MM.1S (cell line): ENCODE results near the gene TSPAN12.

Experiments
- DNase-seq: peaks from one replicate; pipeline ENCODE4 v3.0.0-alpha.2; 2015
- H2AFZ ChIP-seq: fragments of 300-600 bp; sonication (generic); 2 replicates; pipeline ENCODE4 v1.6.0; 2016; ENCODE audit warnings: antibody characterized with exemption, low read length
- H3F3A ChIP-seq: fragments of 300-600 bp; sonication (generic); 2 replicates; pipeline ENCODE4 v1.6.1; 2016; ENCODE audit warnings: mild to moderate bottlenecking, antibody characterized with exemption, low read length, moderate library complexity, mixed read lengths; ENCODE audit not compliant: insufficient read depth
- H3K27ac ChIP-seq: fragments of 300-600 bp; sonication (generic); 2 replicates; pipeline ENCODE4 v1.5.1; 2016; ENCODE audit warnings: mild to moderate bottlenecking, low read length
- H3K27me3 ChIP-seq: fragments of 300-600 bp; sonication (generic); replicated peaks from 2 replicates; pipeline ENCODE4 v1.6.0; 2016; ENCODE audit warnings: low read length; ENCODE audit not compliant: insufficient read depth
- H3K36me3 ChIP-seq: fragments of 300-600 bp; sonication (generic); replicated peaks from 2 replicates; pipeline ENCODE4 v1.6.1; 2016; ENCODE audit warnings: mild to moderate bottlenecking, low read length, mixed read lengths; ENCODE audit not compliant: insufficient read depth
- H3K4me1 ChIP-seq: fragments of 300-600 bp; sonication (generic); 2 replicates; pipeline ENCODE4 v1.6.1; 2016; ENCODE audit warnings: low read length, mixed read lengths
- H3K4me2 ChIP-seq: fragments of 300-600 bp; sonication (generic); 2 replicates; pipeline ENCODE4 v1.6.0; 2016; ENCODE audit warnings: low read depth, low read length
- H3K4me3 ChIP-seq: fragments of 300-600 bp; sonication (generic); 2 replicates; pipeline ENCODE4 v1.5.1; 2016; ENCODE audit warnings: low read length, mixed read lengths
- H3K79me2 ChIP-seq: fragments of 300-600 bp; sonication (generic); 2 replicates; pipeline ENCODE4 v1.6.1; 2016; ENCODE audit warnings: mixed run types, low read length, mixed read lengths
- H3K9ac ChIP-seq: fragments of 300-600 bp; sonication (generic); 2 replicates; pipeline ENCODE4 v1.6.1; 2016; ENCODE audit warnings: low read length, mixed read lengths
- H3K9me2 ChIP-seq: fragments of 300-600 bp; sonication (generic); replicated peaks from 2 replicates; pipeline ENCODE4 v1.6.1; 2016; ENCODE audit warnings: mild to moderate bottlenecking, low read length, mixed read lengths; ENCODE audit not compliant: insufficient read depth
- H3K9me3 ChIP-seq: fragments of 300-600 bp; sonication (generic); replicated peaks from 2 replicates; pipeline ENCODE4 v1.6.1; 2016; ENCODE audit warnings: mild to moderate bottlenecking, low read length, mixed read lengths; ENCODE audit not compliant: insufficient read depth
- H4K20me1 ChIP-seq: fragments of 300-600 bp; sonication (generic); 2 replicates; pipeline ENCODE4 v1.6.1; 2016; ENCODE audit warnings: mild to moderate bottlenecking, low read length, moderate library complexity, mixed read lengths; ENCODE audit not compliant: insufficient read depth
- CTCF ChIP-seq: fragments of 300-600 bp; sonication (generic); IDR thresholded peaks from 2 replicates; pipeline ENCODE4 v1.5.1; 2016; ENCODE audit warnings: antibody characterized with exemption, low read length, mixed read lengths
- EZH2 ChIP-seq: fragments of 300-600 bp; sonication (generic); optimal IDR thresholded peaks from 2 replicates; pipeline ENCODE3; 2017; ENCODE audit warnings: low read depth, mild to moderate bottlenecking, antibody characterized with exemption, low read length, mixed read lengths
- EZH2phosphoT487 ChIP-seq: fragments of 300-600 bp; sonication (generic); IDR thresholded peaks from 2 replicates; pipeline ENCODE4 v1.6.1; 2018; ENCODE audit warnings: antibody characterized with exemption, low read length

TSPAN12 gene

GRCh38 chr7:120813089-120813488 is 44.9 kb downstream of the TSPAN12 start:
- no peak for DNase-seq
- Histone ChIP-seq H2AFZ (no peak overlapping the region), H3K4me1 (no peaks in the 10 kb centered on the region), H3K9me2 (no peaks in the 10 kb centered on the region), H3K36me3 (no peaks in the 10 kb centered on the region), H3K79me2 (no peaks in the 10 kb centered on the region), H3K4me3 (no peak overlapping the region), H4K20me1 (no peaks in the 10 kb centered on the region), H3K9me3 (no peaks in the 10 kb centered on the region), H3F3A (no peaks in the 10 kb centered on the region), H3K9ac (no peak overlapping the region), H3K27ac (no peak overlapping the region), H3K27me3 (no peaks in the 10 kb centered on the region), H3K4me2 (no peak overlapping the region)
- no peak for TF ChIP-seq CTCF
- TF ChIP-seq EZH2phosphoT487, result no peak
- TF ChIP-seq EZH2, result no peak

GRCh38 chr7:120809260-120809659 is 48.7 kb downstream of the TSPAN12 start:
- Histone ChIP-seq H3K79me2 (no peaks in the 10 kb centered on the region), H3K36me3 (no peaks in the 10 kb centered on the region), H4K20me1 (no peaks in the 10 kb centered on the region), H3K9me3 (no peaks in the 10 kb centered on the region), H3K4me3 (no peak overlapping the region), H2AFZ (no peak overlapping the region), H3K27ac (no peak overlapping the region), H3K9ac (no peak overlapping the region), H3K4me2 (no peak overlapping the region), H3F3A (no peaks in the 10 kb centered on the region), H3K9me2 (no peaks in the 10 kb centered on the region), H3K27me3 (no peaks in the 10 kb centered on the region), H3K4me1 (no peaks in the 10 kb centered on the region)
- DNase-seq, result no peak
- TF ChIP-seq CTCF (no peak), EZH2phosphoT487 (no peak), EZH2 (no peak)

- no peak for DNase-seq
Measured at GRCh38 chr7:120807390-120807789, 50.6 kb downstream of the TSPAN12 start.

More at GRCh38 chr7:120807390-120807789, 50.6 kb downstream of the TSPAN12 start:
- H3K4me1 ChIP-seq, result no peaks in the 10 kb centered on the region
- no peaks in the 10 kb centered on the region for H4K20me1 ChIP-seq
- no peak for TF ChIP-seq EZH2
- TF ChIP-seq EZH2phosphoT487, result no peak
- no peak for TF ChIP-seq CTCF
- H3K9me3 ChIP-seq, result no peaks in the 10 kb centered on the region
- H3K79me2 ChIP-seq, result no peaks in the 10 kb centered on the region
- no peak overlapping the region for H3K4me3 ChIP-seq
- H3K4me2 ChIP-seq, result no peak overlapping the region
- H3F3A ChIP-seq, result no peaks in the 10 kb centered on the region
- H3K27me3 ChIP-seq, result no peaks in the 10 kb centered on the region
- no peaks in the 10 kb centered on the region for H3K9me2 ChIP-seq
- H2AFZ ChIP-seq, result no peak overlapping the region
- no peaks in the 10 kb centered on the region for H3K36me3 ChIP-seq
- H3K27ac ChIP-seq, result no peak overlapping the region
- H3K9ac ChIP-seq, result no peak overlapping the region
